Esophagus squamous epithelium (tissue), 5 donors: ENCODE results near the gene SUPT20HL1. TPM values are rescaled to one million over a fixed set of nuclear protein-coding genes. Genes with fewer than 3 reads are reported as not detected.

Source experiments
- DNase-seq: peaks from one replicate; lab custom pipeline; 2025; lab: John Stamatoyannopoulos, UW
- H3K27ac ChIP-seq, 4 donors: fragments of 200-600 bp; sonication (generic); one replicate each; pipeline ENCODE4 v1.5.1; 2016 to 2019; ENCODE audit warnings: mild to moderate bottlenecking in 1 of 4
- H3K27me3 ChIP-seq, 4 donors: fragments of 200-600 bp; sonication (generic); 1 replicate in 3 of 4; 2 replicates in 1 of 4; pipeline versions ENCODE4 v1.5.1 to v1.6.0; 2017 to 2021; ENCODE audit warnings: antibody characterized with exemption in 1 of 4
- H3K36me3 ChIP-seq, 3 donors: fragments of 200-600 bp; sonication (generic); one replicate each; pipeline ENCODE4 v1.5.1; 2016 to 2019
- H3K4me1 ChIP-seq, 3 donors: fragments of 200-600 bp; sonication (generic); one replicate each; pipeline ENCODE4 v1.5.1; 2017 to 2019
- H3K4me3 ChIP-seq, 4 donors: fragments of 200-600 bp; sonication (generic); 1 replicate in 3 of 4; 2 replicates in 1 of 4; pipeline ENCODE4 v1.5.1; 2016 to 2019; ENCODE audit warnings: mild to moderate bottlenecking in 2 of 4, moderate library complexity in 1 of 4
- H3K9me3 ChIP-seq, 3 donors: fragments of 200-600 bp; sonication (generic); one replicate each; pipeline ENCODE4 v1.5.1; 2016 to 2019
- CTCF ChIP-seq, 6 experiments: fragments of 450-650 bp in 4 of 6; fragments of 200-600 bp in 2 of 6; sonication (generic) in 2 of 6; IDR thresholded peaks; one replicate each; pipeline ENCODE4 v1.5.1; 2016 to 2019; ENCODE audit warnings: antibody characterized with exemption in 6 of 6, mild to moderate bottlenecking in 4 of 6, moderate library complexity in 4 of 6
- POLR2A ChIP-seq, 4 donors: fragments of 450-650 bp; IDR thresholded peaks; one replicate each; pipeline ENCODE4 v1.6.1; 2017; ENCODE audit warnings: antibody characterized with exemption in 4 of 4, mild to moderate bottlenecking in 4 of 4, moderate library complexity in 3 of 4
- WGBS, 2 donors: methylation state at CpG; one replicate each; pipeline ENCODE4 v1.1.5; 2018; 5-methylcytosine and 5-hydroxymethylcytosine counted together
- intact Hi-C: fragments of 100-400 bp; cut with DNase I; formaldehyde crosslinking; loops from one replicate; pipeline ENCODE4 v1.15.0; 2022
- total RNA-seq, 4 donors: library from RNA; depleted of rRNA; stranded (reverse); fragments of >200 nt; gene quantifications; one replicate each; pipeline ENCODE4 v1.1.0, GENCODE V29; 2016
- donor health status: DM: yes; HTN: yes; CAD: no.

The SUPT20HL1 gene
- total RNA-seq, 4 donors from 2014 or later = not detected

- no peak for DNase-seq
- no peaks in the 10 kb centered on the region for H3K36me3 ChIP-seq
- H3K27me3 ChIP-seq = no peaks in the 10 kb centered on the region
- H3K4me1 ChIP-seq = no peaks in the 10 kb centered on the region
- intact Hi-C loops = no loop called here
- no peaks in the 10 kb centered on the region for H3K9me3 ChIP-seq
- no peak overlapping the region for H3K27ac ChIP-seq
- TF ChIP-seq CTCF (IDR thresholded peaks at IDR 0.05) (no peak), POLR2A (IDR thresholded peaks at IDR 0.05) (no peak)
- H3K4me3 ChIP-seq = no peak overlapping the region
Observed at GRCh38 chrX:24334461-24334860, 26.0 kb upstream of the SUPT20HL1 start.

GRCh38 chrX:24335871-24336270, 24.6 kb upstream of the SUPT20HL1 start:
- H3K4me1 ChIP-seq = no peaks in the 10 kb centered on the region
- no peaks in the 10 kb centered on the region for H3K9me3 ChIP-seq
- WGBS, 2 donors = 60 to 71% methylated on average over 1 of the region's 1 CpG
- no peak overlapping the region for H3K27ac ChIP-seq
- no peak for DNase-seq
- no peaks in the 10 kb centered on the region for H3K27me3 ChIP-seq
- no peaks in the 10 kb centered on the region for H3K36me3 ChIP-seq
- H3K4me3 ChIP-seq = no peak overlapping the region
- TF ChIP-seq CTCF (IDR thresholded peaks at IDR 0.05) (no peak), POLR2A (IDR thresholded peaks at IDR 0.05) (no peak)
- intact Hi-C loops = no loop called here

GRCh38 chrX:24339911-24340310, 20.5 kb upstream of the SUPT20HL1 start:
- no peak for DNase-seq
- Histone ChIP-seq H3K36me3 (no peaks in the 10 kb centered on the region), H3K4me3 (no peak overlapping the region), H3K9me3 (no peaks in the 10 kb centered on the region), H3K27me3 (no peaks in the 10 kb centered on the region), H3K27ac (no peak overlapping the region), H3K4me1 (no peaks in the 10 kb centered on the region)
- intact Hi-C loops = no loop called here
- TF ChIP-seq POLR2A (IDR thresholded peaks at IDR 0.05) (no peak), CTCF (IDR thresholded peaks at IDR 0.05) (no peak)

GRCh38 chrX:24340501-24340900, 19.9 kb upstream of the SUPT20HL1 start:
- no peaks in the 10 kb centered on the region for H3K27me3 ChIP-seq
- no peaks in the 10 kb centered on the region for H3K4me1 ChIP-seq
- H3K27ac ChIP-seq = no peak overlapping the region
- H3K9me3 ChIP-seq = no peaks in the 10 kb centered on the region
- TF ChIP-seq POLR2A (IDR thresholded peaks at IDR 0.05) = no peak
- no peak for TF ChIP-seq CTCF (IDR thresholded peaks at IDR 0.05)
- intact Hi-C loops = no loop called here
- H3K4me3 ChIP-seq = no peak overlapping the region
- H3K36me3 ChIP-seq = no peaks in the 10 kb centered on the region
- 76 to 79% methylated on average over 2 of the region's 2 CpGs for WGBS, 2 donors
- DNase-seq = no peak

GRCh38 chrX:24341795-24342194, 18.6 kb upstream of the SUPT20HL1 start:
- no peaks in the 10 kb centered on the region for H3K36me3 ChIP-seq
- intact Hi-C loops = no loop called here
- TF ChIP-seq POLR2A (IDR thresholded peaks at IDR 0.05) (no peak), CTCF (IDR thresholded peaks at IDR 0.05) (no peak)
- 50 to 63% methylated on average over 1 of the region's 1 CpG for WGBS, 2 donors
- no peaks in the 10 kb centered on the region for H3K9me3 ChIP-seq
- H3K4me1 ChIP-seq = no peaks in the 10 kb centered on the region
- H3K27me3 ChIP-seq = no peaks in the 10 kb centered on the region
- H3K4me3 ChIP-seq = no peak overlapping the region
- H3K27ac ChIP-seq = no peak overlapping the region
- no peak for DNase-seq
